ENCODE data around the gene GPATCH2.

The GPATCH2 gene

DNA sequence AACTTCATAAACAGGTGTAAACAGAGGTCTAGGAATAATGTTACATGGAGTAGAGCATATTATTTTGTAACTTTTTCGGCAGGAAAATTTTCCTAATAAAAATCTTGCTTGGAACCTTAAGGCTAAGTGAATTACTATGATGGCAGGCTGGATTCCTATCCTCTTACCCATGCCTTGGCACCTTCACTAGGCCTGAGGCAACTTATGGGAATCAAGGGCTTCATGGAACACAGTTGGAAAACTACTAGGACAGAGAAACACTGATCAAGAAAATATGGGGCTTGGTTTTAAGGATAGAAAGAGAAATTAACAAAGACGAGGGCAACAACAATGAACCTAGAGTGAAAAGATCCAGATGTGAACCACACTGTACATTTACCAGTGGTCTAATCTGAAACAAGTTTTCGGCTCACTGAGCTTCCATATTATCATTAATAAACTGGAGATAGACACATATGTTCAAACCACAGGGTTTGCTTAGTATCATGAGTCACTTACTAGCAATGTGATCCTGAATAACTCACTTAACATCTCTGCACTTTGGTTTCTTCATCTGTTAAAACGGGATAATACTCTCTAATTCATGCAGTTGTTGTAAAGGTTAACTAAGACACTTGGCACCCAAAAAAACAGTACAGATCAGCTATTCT is 68.5 kb downstream of the GPATCH2 start:
- Mint-ChIP-seq H3K27me3 (no peaks in the 10 kb centered on the region), H3K4me1 (ENCODE audit: low read depth) (no peaks in the 10 kb centered on the region), H3K27ac (no peak overlapping the region), H3K9me3 (no peaks in the 10 kb centered on the region), H3K4me3 (no peak overlapping the region), H3K36me3 (ENCODE audit: low read depth) (peaks cover 23% of the 10 kb centered on the region)
- DNase-seq, result no peak

- H3K36me3 Mint-ChIP-seq (ENCODE audit: low read depth), result peaks cover 22% of the 10 kb centered on the region
- no peaks in the 10 kb centered on the region for H3K4me1 Mint-ChIP-seq (ENCODE audit: low read depth)
- H3K9me3 Mint-ChIP-seq, result no peaks in the 10 kb centered on the region
Observed at GRCh38 chr1:217561446-217561845, 69.4 kb downstream of the GPATCH2 start.

GRCh38 chr1:217554849-217555248 is 76.0 kb downstream of the GPATCH2 start:
- no peaks in the 10 kb centered on the region for H3K27me3 Mint-ChIP-seq
- H3K4me3 Mint-ChIP-seq, result no peak overlapping the region
- H3K9me3 Mint-ChIP-seq, result peaks cover 2% of the 10 kb centered on the region
- H3K36me3 Mint-ChIP-seq (ENCODE audit: low read depth), result peaks cover 7% of the 10 kb centered on the region
- H3K4me1 Mint-ChIP-seq (ENCODE audit: low read depth), result no peaks in the 10 kb centered on the region
- no peak overlapping the region for H3K27ac Mint-ChIP-seq
- DNase-seq, result no peak

More at GRCh38 chr1:217561446-217561845, 69.4 kb downstream of the GPATCH2 start:
- no peak overlapping the region for H3K4me3 Mint-ChIP-seq
- H3K27me3 Mint-ChIP-seq, result no peaks in the 10 kb centered on the region
- DNase-seq, result no peak
- no peak overlapping the region for H3K27ac Mint-ChIP-seq

GRCh38 chr1:217553949-217554509 is 76.9 kb downstream of the GPATCH2 start:
- Mint-ChIP-seq H3K27me3 (no peaks in the 10 kb centered on the region), H3K36me3 (ENCODE audit: low read depth) (peaks cover 13% of the 10 kb centered on the region), H3K9me3 (peaks cover 6% of the 10 kb centered on the region), H3K4me1 (ENCODE audit: low read depth) (no peaks in the 10 kb centered on the region), H3K27ac (no peak overlapping the region), H3K4me3 (no peak overlapping the region)
- no peak for DNase-seq

DNA sequence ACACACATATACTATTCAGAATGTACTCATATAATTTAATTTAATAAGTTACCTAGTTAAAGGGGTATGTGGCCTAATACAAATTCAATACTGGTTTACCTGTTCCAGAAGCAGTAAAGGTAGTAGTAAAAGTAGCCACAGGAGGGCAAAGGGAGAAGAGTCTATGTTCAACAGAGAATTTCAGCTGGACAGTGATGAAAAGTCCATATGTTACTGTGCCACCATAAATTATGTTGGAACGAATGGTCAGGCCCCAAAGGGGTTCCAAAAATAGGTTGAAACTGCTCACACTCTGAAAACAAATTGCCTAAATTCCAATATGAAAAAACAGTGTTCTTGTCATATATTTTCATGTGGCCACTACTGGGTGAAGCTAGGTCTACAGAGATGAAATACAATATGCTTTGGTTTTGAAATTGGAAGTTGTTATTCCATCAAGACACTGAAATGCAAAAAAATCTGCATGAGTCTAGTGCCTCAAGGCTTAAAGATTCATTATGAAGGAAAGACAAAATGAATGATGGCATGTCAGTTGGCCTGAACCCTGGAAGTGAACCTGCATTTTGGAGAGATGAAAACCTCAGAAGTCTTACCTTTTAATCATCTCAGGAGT is 78.4 kb downstream of the GPATCH2 start:
- Mint-ChIP-seq H3K4me1 (ENCODE audit: low read depth) (no peaks in the 10 kb centered on the region), H3K27me3 (no peaks in the 10 kb centered on the region), H3K27ac (no peak overlapping the region), H3K9me3 (peaks cover 13% of the 10 kb centered on the region), H3K4me3 (no peak overlapping the region), H3K36me3 (ENCODE audit: low read depth) (peaks cover 26% of the 10 kb centered on the region)
- DNase-seq, result no peak

DNA sequence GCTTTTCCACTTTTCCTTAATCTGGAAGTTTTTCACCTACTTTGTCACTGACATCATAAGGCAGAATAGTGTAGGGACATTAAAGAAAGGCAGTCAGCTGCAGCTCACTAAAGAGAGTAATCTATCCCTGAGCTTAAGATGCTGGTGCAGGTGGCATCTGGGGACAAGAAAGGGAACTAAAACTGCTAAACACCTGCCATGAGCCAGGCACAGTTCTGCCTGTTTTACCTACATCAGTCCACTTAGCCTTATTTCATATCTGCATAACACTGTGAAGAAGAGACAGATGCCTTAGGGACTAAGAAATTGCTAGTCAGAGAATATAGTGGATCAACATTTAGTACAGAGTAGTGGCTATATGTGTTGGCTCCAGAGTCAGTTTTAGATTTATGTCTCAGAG is 88.1 kb downstream of the GPATCH2 start:
- H3K27me3 Mint-ChIP-seq, result no peaks in the 10 kb centered on the region
- H3K36me3 Mint-ChIP-seq (ENCODE audit: low read depth), result peaks cover 16% of the 10 kb centered on the region
- peaks cover 14% of the 10 kb centered on the region for H3K9me3 Mint-ChIP-seq
- no peaks in the 10 kb centered on the region for H3K4me1 Mint-ChIP-seq (ENCODE audit: low read depth)
- H3K27ac Mint-ChIP-seq, result no peak overlapping the region
- H3K4me3 Mint-ChIP-seq, result no peak overlapping the region
- DNase-seq, result no peak

GRCh38 chr1:217542136-217542777 is 88.6 kb downstream of the GPATCH2 start:
- H3K27ac Mint-ChIP-seq, result no peak overlapping the region
- peaks cover 11% of the 10 kb centered on the region for H3K36me3 Mint-ChIP-seq (ENCODE audit: low read depth)
- peaks cover 9% of the 10 kb centered on the region for H3K9me3 Mint-ChIP-seq
- no peaks in the 10 kb centered on the region for H3K4me1 Mint-ChIP-seq (ENCODE audit: low read depth)
- DNase-seq, result no peak
- H3K4me3 Mint-ChIP-seq, result no peak overlapping the region
- H3K27me3 Mint-ChIP-seq, result no peaks in the 10 kb centered on the region

DNA sequence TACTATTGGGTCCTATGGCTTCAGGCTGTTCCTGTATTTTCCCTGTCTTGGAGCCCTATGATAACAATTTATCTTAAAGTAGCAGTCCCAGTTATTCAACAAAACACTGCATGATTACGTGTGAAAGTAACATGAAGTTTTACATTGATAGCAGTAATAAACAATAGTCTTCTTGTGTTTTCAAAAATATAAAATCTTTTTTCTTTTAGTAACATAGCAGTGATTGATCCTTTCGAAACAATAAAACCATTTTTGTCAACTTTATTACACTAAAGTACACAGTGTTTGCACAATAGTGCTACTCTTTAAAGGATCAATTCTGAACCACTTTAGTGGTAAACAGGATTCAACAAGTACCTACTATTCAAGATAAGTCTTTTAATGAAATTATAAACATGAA is 90.6 kb downstream of the GPATCH2 start:
- no peaks in the 10 kb centered on the region for H3K4me1 Mint-ChIP-seq (ENCODE audit: low read depth)
- H3K36me3 Mint-ChIP-seq (ENCODE audit: low read depth), result no peaks in the 10 kb centered on the region
- H3K27me3 Mint-ChIP-seq, result no peaks in the 10 kb centered on the region

GRCh38 chr1:217539510-217539909 is 91.4 kb downstream of the GPATCH2 start:
- Mint-ChIP-seq H3K4me1 (ENCODE audit: low read depth) (no peaks in the 10 kb centered on the region), H3K36me3 (ENCODE audit: low read depth) (no peaks in the 10 kb centered on the region), H3K4me3 (no peak overlapping the region), H3K9me3 (no peaks in the 10 kb centered on the region), H3K27ac (no peak overlapping the region), H3K27me3 (no peaks in the 10 kb centered on the region)
- DNase-seq, result no peak

More for the DNA sequence above, 90.6 kb downstream of the GPATCH2 start:
- DNase-seq, result no peak
- H3K27ac Mint-ChIP-seq, result no peak overlapping the region
- no peak overlapping the region for H3K4me3 Mint-ChIP-seq
- H3K9me3 Mint-ChIP-seq, result no peaks in the 10 kb centered on the region

DNA sequence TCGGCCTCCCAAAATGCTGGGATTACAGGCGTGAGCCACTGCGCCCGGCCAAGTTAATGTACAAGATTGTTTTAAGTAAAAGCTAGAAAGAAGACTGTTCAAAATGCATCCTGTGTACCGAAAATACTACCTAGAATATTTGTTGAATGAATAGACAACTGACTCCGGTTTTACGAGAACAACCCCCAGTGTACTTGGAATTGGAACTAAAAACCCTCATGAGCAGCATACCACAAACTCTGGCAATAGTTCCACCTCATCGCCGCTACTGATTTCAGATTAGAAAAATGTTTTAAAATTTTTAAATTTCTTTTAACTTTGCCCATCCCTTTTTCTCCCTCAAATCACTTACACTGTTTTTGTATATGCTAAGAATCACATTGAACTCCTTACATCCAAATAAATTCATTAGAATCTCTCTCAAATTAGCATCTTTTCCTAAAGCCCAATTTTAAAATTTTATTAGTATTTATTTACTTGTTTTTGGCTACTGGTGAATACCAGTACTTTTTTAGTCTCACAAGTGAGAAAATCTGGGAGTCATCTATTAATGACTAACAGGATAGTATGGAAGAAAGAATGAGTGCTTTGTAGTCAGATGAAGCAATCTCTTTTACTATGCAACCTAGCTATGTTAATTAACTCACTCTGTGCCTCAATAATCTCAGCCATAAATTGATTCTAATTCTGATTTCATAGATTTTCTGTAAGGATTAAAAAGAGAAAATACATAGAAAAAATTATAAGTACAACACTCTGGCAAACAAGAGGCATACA is 95.1 kb downstream of the GPATCH2 start:
- no peaks in the 10 kb centered on the region for H3K27me3 Mint-ChIP-seq
- H3K9me3 Mint-ChIP-seq, result no peaks in the 10 kb centered on the region
- H3K27ac Mint-ChIP-seq, result no peak overlapping the region
- no peak overlapping the region for H3K4me3 Mint-ChIP-seq
- H3K36me3 Mint-ChIP-seq (ENCODE audit: low read depth), result no peaks in the 10 kb centered on the region
- no peak for DNase-seq
- peaks cover 1% of the 10 kb centered on the region for H3K4me1 Mint-ChIP-seq (ENCODE audit: low read depth)

GRCh38 chr1:217534566-217534965 is 96.3 kb downstream of the GPATCH2 start:
- Mint-ChIP-seq H3K9me3 (no peaks in the 10 kb centered on the region), H3K36me3 (ENCODE audit: low read depth) (peaks cover 6% of the 10 kb centered on the region), H3K27me3 (no peaks in the 10 kb centered on the region), H3K4me3 (no peak overlapping the region), H3K4me1 (ENCODE audit: low read depth) (peaks cover 1% of the 10 kb centered on the region), H3K27ac (no peak overlapping the region)
- no peak for DNase-seq

DNA sequence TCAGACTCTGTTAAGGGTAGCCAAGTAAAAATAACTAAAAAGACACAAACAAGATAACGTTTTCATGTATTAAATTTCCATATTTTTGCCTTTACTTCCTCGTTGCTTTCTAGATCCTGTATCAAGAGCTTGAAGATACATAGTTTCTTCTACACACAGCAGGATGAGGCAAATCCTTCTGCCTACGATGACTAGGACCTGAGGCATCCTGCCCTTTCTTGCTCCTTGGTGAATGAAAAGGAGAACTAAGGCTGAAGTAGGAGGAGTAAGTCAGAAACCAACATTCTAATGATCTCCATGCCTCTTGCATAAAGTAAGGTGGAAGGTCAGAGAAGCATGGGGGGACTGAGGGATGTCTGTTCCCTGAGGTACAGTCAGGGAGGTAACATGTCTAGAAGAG is 102.6 kb downstream of the GPATCH2 start:
- Mint-ChIP-seq H3K27ac (no peak overlapping the region), H3K9me3 (no peaks in the 10 kb centered on the region), H3K36me3 (ENCODE audit: low read depth) (peaks cover 18% of the 10 kb centered on the region), H3K27me3 (no peaks in the 10 kb centered on the region), H3K4me1 (ENCODE audit: low read depth) (peaks cover 1% of the 10 kb centered on the region), H3K4me3 (no peak overlapping the region)
- DNase-seq, result no peak

DNA sequence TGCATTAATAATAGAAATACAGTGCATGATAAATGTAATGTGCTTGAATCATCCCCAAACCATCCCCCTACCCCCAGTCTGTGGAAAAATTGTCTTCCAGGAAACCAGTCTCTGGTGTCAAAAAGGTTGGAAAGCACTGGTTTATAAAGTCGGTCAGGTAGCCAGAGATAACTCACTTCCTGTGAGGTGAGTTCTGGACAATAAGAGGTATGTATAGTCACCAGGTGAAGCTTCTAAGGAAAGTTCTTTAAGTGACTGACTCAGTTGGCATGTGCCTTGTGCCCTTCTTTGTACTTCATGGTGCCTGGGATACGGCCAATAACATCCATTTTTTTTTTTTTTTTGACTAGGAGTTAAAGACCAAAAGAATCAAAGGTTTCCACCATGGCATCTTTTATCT is 103.7 kb downstream of the GPATCH2 start:
- Mint-ChIP-seq H3K9me3 (no peaks in the 10 kb centered on the region), H3K27ac (no peak overlapping the region), H3K4me1 (ENCODE audit: low read depth) (no peaks in the 10 kb centered on the region), H3K36me3 (ENCODE audit: low read depth) (peaks cover 18% of the 10 kb centered on the region), H3K4me3 (no peak overlapping the region), H3K27me3 (no peaks in the 10 kb centered on the region)
- no peak for DNase-seq

GRCh38 chr1:217526636-217527035 is 104.3 kb downstream of the GPATCH2 start:
- peaks cover 18% of the 10 kb centered on the region for H3K36me3 Mint-ChIP-seq (ENCODE audit: low read depth)
- H3K4me3 Mint-ChIP-seq, result no peak overlapping the region
- H3K9me3 Mint-ChIP-seq, result no peaks in the 10 kb centered on the region
- no peaks in the 10 kb centered on the region for H3K27me3 Mint-ChIP-seq
- H3K4me1 Mint-ChIP-seq (ENCODE audit: low read depth), result no peaks in the 10 kb centered on the region
- H3K27ac Mint-ChIP-seq, result no peak overlapping the region
- no peak for DNase-seq

Data from activated T-cell treated with anti-CD3 and anti-CD28 coated beads, Interleukin-2, amount 50 U/mL, for 24 hours (primary cell).